Measurements from ENCODE around the gene DENND2A. TPM values are rescaled to one million over a fixed set of nuclear protein-coding genes. Genes with fewer than 3 reads are reported as not detected.

DENND2A gene
- total RNA-seq, 4 donors from 2014 or later = 2.0 to 10.9 (median 5.1) TPM

DNA sequence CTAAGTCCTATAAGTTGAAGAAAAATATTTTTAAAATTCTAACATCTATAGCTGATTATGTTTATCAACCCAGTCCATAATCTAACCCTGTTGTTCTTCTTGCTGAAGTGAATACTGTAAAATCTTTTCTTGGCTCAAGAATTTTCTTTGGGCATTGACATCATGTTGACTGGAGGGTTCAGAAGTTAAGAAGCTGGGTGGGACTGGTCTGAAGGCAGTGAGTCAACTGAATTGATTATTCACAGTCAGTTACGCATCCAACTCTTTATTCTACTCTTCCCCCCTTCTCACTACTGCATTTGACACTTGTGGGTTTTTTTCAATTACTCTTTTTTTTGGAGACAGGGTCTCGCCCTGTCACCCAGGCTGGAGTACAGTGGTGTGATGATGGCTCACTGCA, 31.0 kb downstream of the DENND2A start:
- Histone ChIP-seq H3K4me3 (replicated peaks in 1 of 3) (no peak overlapping the region), H3K27me3 (no peaks in the 10 kb centered on the region), H3K27ac (no peak overlapping the region), H3K4me1 (no peaks in the 10 kb centered on the region), H3K36me3 (no peaks in the 10 kb centered on the region), H3K9me3 (no peaks in the 10 kb centered on the region)
- intact Hi-C loops (cut with DNase I) = no loop called here
- WGBS, 2 donors = 88 to 98% methylated on average over 2 of the region's 2 CpGs
- TF ChIP-seq, protein P1, sequence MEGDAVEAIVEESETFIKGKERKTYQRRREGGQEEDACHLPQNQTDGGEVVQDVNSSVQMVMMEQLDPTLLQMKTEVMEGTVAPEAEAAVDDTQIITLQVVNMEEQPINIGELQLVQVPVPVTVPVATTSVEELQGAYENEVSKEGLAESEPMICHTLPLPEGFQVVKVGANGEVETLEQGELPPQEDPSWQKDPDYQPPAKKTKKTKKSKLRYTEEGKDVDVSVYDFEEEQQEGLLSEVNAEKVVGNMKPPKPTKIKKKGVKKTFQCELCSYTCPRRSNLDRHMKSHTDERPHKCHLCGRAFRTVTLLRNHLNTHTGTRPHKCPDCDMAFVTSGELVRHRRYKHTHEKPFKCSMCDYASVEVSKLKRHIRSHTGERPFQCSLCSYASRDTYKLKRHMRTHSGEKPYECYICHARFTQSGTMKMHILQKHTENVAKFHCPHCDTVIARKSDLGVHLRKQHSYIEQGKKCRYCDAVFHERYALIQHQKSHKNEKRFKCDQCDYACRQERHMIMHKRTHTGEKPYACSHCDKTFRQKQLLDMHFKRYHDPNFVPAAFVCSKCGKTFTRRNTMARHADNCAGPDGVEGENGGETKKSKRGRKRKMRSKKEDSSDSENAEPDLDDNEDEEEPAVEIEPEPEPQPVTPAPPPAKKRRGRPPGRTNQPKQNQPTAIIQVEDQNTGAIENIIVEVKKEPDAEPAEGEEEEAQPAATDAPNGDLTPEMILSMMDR (IDR thresholded peaks at IDR 0.05) = no peak
- TF ChIP-seq POLR2A (IDR thresholded peaks at IDR 0.05) = no peak
- no peak for DNase-seq

DNA sequence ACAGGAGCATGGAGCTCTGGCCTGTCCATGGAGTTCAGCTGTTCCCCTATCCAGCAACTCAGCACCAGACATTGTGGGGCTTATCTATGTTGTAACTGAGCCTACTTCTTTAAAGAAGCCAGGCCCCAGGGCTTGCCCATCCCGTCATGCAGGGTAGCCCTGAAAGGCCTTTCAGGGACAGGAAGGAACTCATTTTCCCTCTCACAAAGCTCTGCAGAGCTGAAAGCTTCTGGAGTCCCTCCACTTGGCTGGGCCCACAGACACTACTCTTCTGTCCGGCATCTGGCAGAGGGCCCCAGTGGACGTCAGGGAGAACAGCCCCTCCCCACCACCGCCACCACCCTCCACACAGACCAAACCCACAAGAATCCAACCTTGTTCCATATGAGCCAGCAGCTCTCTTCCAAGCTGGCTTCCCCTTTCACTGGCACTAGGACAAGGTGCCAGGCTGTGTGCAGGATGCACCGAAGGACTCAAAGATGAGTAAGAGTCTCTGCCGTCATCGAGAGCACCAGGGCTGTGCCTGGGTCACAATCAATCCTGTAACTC, 33.1 kb downstream of the DENND2A start:
- no peaks in the 10 kb centered on the region for H3K4me1 ChIP-seq
- H3K36me3 ChIP-seq = no peaks in the 10 kb centered on the region
- H3K27ac ChIP-seq = no peak overlapping the region
- H3K27me3 ChIP-seq = no peaks in the 10 kb centered on the region
- no peaks in the 10 kb centered on the region for H3K9me3 ChIP-seq
- no peak for TF ChIP-seq POLR2A (IDR thresholded peaks at IDR 0.05)
- TF ChIP-seq, protein P1 (IDR thresholded peaks at IDR 0.05) = no peak
- intact Hi-C loops (cut with DNase I) = no loop called here
- peak; percentile 10 to 24 for DNase-seq
- 46 to 55% methylated on average over 6 to 7 of the region's 7 CpGs for WGBS, 2 donors
- H3K4me3 ChIP-seq (replicated peaks in 1 of 3) = no peak overlapping the region

DNA sequence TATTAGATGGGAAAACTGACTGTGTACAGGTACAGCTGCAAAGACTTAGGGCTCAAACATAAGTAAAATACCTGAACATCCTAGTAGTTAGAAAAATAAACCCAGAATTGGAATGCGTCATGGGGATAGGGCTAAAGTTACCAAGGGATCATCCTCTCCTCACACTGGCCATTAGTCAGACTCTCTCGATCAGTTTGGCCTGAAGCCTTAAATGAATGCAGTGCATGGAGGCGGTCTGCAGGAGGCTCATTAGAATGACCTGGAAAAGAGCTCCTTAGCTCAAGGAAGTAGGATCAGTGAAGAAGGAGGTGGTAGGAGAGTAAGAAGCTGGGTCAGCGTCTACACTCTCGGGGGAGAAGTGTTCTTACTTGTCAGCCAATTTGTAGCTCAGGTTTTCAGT, 35.3 kb downstream of the DENND2A start:
- Histone ChIP-seq H3K27ac (no peak overlapping the region), H3K27me3 (no peaks in the 10 kb centered on the region), H3K4me1 (no peaks in the 10 kb centered on the region), H3K36me3 (no peaks in the 10 kb centered on the region), H3K9me3 (no peaks in the 10 kb centered on the region), H3K4me3 (replicated peaks in 1 of 3) (no peak overlapping the region)
- TF ChIP-seq POLR2A (IDR thresholded peaks at IDR 0.05) = no peak
- TF ChIP-seq, protein P1 (IDR thresholded peaks at IDR 0.05) = no peak
- 68 to 83% methylated on average over 5 of the region's 5 CpGs for WGBS, 2 donors
- DNase-seq = no peak
- intact Hi-C loops (cut with DNase I) = no loop called here

DNA sequence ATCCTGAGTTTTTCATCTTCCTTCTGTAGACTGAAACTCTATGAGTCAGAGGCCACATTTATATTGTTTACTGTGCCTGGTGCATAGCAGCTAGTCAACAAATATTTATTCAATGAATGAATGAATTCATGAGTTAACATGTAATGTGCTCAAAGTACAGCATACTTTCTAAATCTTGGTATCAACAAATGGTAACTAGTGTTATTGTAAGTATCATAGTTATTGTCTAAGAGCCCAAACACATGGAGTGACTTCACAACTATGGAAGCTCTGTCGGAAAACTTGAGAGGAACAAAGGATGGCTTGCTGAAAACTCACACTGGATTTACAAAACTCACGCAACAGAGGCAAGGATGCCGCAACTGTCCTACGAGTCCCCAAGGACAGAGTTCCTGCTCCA, 35.9 kb downstream of the DENND2A start:
- intact Hi-C loops (cut with DNase I) = no loop called here
- H3K27ac ChIP-seq = no peak overlapping the region
- H3K4me3 ChIP-seq (replicated peaks in 1 of 3) = no peak overlapping the region
- no peaks in the 10 kb centered on the region for H3K27me3 ChIP-seq
- TF ChIP-seq POLR2A (IDR thresholded peaks at IDR 0.05) = no peak
- TF ChIP-seq, protein P1 (IDR thresholded peaks at IDR 0.05) = no peak
- WGBS, 2 donors = 96 to 99% methylated on average over 4 of the region's 4 CpGs
- DNase-seq = no peak
- no peaks in the 10 kb centered on the region for H3K36me3 ChIP-seq
- no peaks in the 10 kb centered on the region for H3K4me1 ChIP-seq
- H3K9me3 ChIP-seq = no peaks in the 10 kb centered on the region

DNA sequence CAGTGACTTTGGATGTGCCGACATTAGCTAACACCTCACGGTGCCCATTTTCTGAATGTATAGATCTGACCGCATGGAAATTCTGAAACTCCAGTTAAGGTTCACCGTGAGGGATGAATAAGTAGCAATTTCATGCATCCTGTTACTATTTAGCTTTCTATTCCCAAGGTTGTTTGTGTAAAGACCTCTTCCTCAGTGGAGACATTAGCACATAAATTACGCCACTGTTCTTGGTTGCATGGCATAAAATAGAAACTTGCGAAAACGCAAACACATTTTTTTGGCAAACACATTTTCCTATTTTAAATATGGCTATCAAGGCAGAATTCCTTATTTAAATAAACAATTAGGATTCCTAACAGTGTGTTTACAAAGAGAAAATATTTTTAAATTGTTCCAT, 36.5 kb downstream of the DENND2A start:
- H3K4me3 ChIP-seq (replicated peaks in 1 of 3) = no peak overlapping the region
- H3K27ac ChIP-seq = no peak overlapping the region

More for the DNA sequence above, 36.5 kb downstream of the DENND2A start:
- intact Hi-C loops (cut with DNase I) = no loop called here
- TF ChIP-seq POLR2A (IDR thresholded peaks at IDR 0.05) = no peak
- TF ChIP-seq, protein P1 (IDR thresholded peaks at IDR 0.05) = no peak
- no peak for DNase-seq
- Histone ChIP-seq H3K27me3 (no peaks in the 10 kb centered on the region), H3K36me3 (no peaks in the 10 kb centered on the region), H3K4me1 (no peaks in the 10 kb centered on the region), H3K9me3 (no peaks in the 10 kb centered on the region)
- 93 to 94% methylated on average over 7 of the region's 7 CpGs for WGBS, 2 donors

All from thyroid gland (tissue), 4 donors.